Measurements from ENCODE around the gene CDKN2B-AS1. TPM values are rescaled to one million over a fixed set of nuclear protein-coding genes. Genes with fewer than 3 reads are reported as not detected.

CDKN2B-AS1 gene
- total RNA-seq, 1 donor from 2014 or later: 2.3 TPM

GRCh38 chr9:21974722-21975409 is 19.7 kb upstream of the CDKN2B-AS1 start:
- TF ChIP-seq, protein P1, sequence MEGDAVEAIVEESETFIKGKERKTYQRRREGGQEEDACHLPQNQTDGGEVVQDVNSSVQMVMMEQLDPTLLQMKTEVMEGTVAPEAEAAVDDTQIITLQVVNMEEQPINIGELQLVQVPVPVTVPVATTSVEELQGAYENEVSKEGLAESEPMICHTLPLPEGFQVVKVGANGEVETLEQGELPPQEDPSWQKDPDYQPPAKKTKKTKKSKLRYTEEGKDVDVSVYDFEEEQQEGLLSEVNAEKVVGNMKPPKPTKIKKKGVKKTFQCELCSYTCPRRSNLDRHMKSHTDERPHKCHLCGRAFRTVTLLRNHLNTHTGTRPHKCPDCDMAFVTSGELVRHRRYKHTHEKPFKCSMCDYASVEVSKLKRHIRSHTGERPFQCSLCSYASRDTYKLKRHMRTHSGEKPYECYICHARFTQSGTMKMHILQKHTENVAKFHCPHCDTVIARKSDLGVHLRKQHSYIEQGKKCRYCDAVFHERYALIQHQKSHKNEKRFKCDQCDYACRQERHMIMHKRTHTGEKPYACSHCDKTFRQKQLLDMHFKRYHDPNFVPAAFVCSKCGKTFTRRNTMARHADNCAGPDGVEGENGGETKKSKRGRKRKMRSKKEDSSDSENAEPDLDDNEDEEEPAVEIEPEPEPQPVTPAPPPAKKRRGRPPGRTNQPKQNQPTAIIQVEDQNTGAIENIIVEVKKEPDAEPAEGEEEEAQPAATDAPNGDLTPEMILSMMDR (IDR thresholded peaks at IDR 0.05): no peak
- no peaks in the 10 kb centered on the region for H3K36me3 ChIP-seq
- peak; percentile 79 for ATAC-seq
- intact Hi-C loops (cut with DNase I): no loop called here
- H3K9me3 ChIP-seq: no peaks in the 10 kb centered on the region
- DNase-seq: no peak
- peaks cover 98% of the 10 kb centered on the region for H3K27me3 ChIP-seq
- H3K4me3 ChIP-seq: peak overlapping the region; percentile 52
- no peak overlapping the region for H3K27ac ChIP-seq
- peaks cover 9% of the 10 kb centered on the region for H3K4me1 ChIP-seq

DNA sequence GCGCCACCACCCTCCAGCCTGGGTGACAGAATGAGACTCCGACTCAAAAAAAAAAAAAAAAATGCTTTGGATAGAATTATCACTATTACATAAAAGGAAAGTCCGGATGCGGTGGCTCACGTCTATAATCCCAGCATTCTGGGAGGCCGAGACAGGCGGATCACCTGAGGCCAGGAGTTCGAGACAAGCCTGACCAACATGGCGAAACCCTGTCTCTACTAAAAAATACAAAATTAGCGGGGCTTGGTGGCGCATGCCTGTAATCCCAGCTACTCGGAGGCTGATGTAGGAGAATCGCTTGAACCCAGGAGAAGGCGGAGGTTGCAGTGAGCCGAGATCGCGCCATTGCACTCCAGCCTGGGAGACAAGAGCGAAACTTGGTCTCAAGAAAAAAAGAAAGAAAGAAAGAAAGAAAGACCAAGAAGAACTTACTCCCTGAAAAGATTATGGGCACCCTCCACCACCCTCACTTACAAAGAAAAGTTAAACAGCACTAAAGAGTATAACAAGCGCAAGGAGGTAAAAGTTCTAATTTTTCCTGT is 18.2 kb upstream of the CDKN2B-AS1 start:
- intact Hi-C loops (cut with DNase I): no loop called here
- H3K27me3 ChIP-seq: peaks cover 93% of the 10 kb centered on the region
- ATAC-seq: no peak

DNA sequence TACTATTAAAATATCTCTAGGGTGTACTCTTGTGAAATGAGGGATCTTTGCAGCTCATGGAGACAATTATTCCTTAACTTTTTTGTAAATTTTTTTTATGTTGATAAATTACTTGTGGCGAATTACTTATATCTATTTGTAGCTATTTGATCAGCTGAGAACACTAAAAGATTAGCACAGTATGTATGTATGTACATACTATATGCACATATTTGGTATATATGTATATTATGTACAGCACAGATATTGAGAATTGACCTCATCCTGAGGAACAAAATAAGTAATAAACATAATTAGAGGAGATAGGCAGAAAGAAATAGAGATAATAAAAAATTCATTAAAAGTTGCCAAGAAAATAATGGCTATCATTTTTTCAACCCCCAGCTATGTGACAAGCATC is 12.2 kb upstream of the CDKN2B-AS1 start:
- peaks cover 72% of the 10 kb centered on the region for H3K27me3 ChIP-seq
- no peak overlapping the region for H3K4me3 ChIP-seq
- H3K4me1 ChIP-seq: no peaks in the 10 kb centered on the region
- H3K27ac ChIP-seq: no peak overlapping the region
- intact Hi-C loops (cut with DNase I): no loop called here
- H3K9me3 ChIP-seq: no peaks in the 10 kb centered on the region
- ATAC-seq (no peak), DNase-seq (no peak)
- TF ChIP-seq, protein P1 (IDR thresholded peaks at IDR 0.05): no peak
- no peaks in the 10 kb centered on the region for H3K36me3 ChIP-seq

More for the DNA sequence above, 18.2 kb upstream of the CDKN2B-AS1 start:
- H3K36me3 ChIP-seq: no peaks in the 10 kb centered on the region
- no peak overlapping the region for H3K4me3 ChIP-seq
- TF ChIP-seq, protein P1 (IDR thresholded peaks at IDR 0.05): no peak
- DNase-seq: no peak
- H3K27ac ChIP-seq: no peak overlapping the region
- H3K4me1 ChIP-seq: peaks cover 9% of the 10 kb centered on the region
- no peaks in the 10 kb centered on the region for H3K9me3 ChIP-seq

- Histone ChIP-seq H3K4me3 (no peak overlapping the region), H3K9me3 (no peaks in the 10 kb centered on the region), H3K36me3 (no peaks in the 10 kb centered on the region), H3K27ac (no peak overlapping the region), H3K27me3 (peaks cover 72% of the 10 kb centered on the region), H3K4me1 (no peaks in the 10 kb centered on the region)
- DNase-seq (no peak), ATAC-seq (no peak)
- TF ChIP-seq, protein P1 (IDR thresholded peaks at IDR 0.05): no peak
- intact Hi-C loops (cut with DNase I): no loop called here
Observed at GRCh38 chr9:21982861-21983560, 11.6 kb upstream of the CDKN2B-AS1 start.

DNA sequence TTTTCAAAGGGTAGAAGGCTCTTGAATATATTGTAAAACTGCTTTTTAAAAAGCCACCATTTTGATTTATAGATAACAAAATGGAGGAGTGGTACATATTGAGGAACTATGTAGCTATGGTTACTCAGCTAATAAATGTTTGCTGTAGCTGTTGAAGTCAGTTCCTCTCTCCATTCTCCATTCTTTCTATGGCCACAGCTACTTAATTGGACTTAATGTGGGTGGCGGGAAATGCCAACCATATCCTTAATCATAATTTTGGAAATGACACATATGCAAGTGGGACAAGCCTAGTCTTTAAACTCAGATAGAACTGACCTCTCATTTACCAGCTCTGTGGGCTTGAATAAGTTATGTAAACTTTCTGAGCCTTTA is 11.0 kb upstream of the CDKN2B-AS1 start:
- Histone ChIP-seq H3K9me3 (no peaks in the 10 kb centered on the region), H3K4me1 (no peaks in the 10 kb centered on the region), H3K27ac (no peak overlapping the region), H3K27me3 (peaks cover 71% of the 10 kb centered on the region), H3K36me3 (no peaks in the 10 kb centered on the region), H3K4me3 (no peak overlapping the region)
- TF ChIP-seq, protein P1 (IDR thresholded peaks at IDR 0.05): no peak
- intact Hi-C loops (cut with DNase I): no loop called here
- DNase-seq (no peak), ATAC-seq (peak; percentile 67)
